ENCODE data around the gene RNF182.

The RNF182 gene

GRCh38 chr6:13924146-13924948, 405 bp upstream of the RNF182 start:
- TF ChIP-seq REST (IDR thresholded peaks at IDR 0.05; ENCODE audit: low read depth) (no peak), CEBPB (IDR thresholded peaks at IDR 0.05) (no peak), NFIC (IDR thresholded peaks at IDR 0.05) (no peak), FOXM1 (IDR thresholded peaks at IDR 0.05; ENCODE audit: borderline replicate concordance, low read depth) (no peak), EGR1 (IDR thresholded peaks at IDR 0.05) (no peak), YY1 (IDR thresholded peaks at IDR 0.05; ENCODE audit: low read depth) (no peak), USF1 (IDR thresholded peaks at IDR 0.05) (no peak), MAX (IDR thresholded peaks at IDR 0.05) (no peak), ZBTB7A (IDR thresholded peaks at IDR 0.05; ENCODE audit: low read depth) (no peak; the same call in 1 of the 2 replicates), TCF12 (IDR thresholded peaks at IDR 0.05; ENCODE audit: low read depth) (no peak), EP300 (IDR thresholded peaks at IDR 0.05; ENCODE audit: borderline replicate concordance) (no peak), TEAD4 (IDR thresholded peaks at IDR 0.05) (no peak), TAF1 (IDR thresholded peaks at IDR 0.05; ENCODE audit: low read depth) (no peak), RAD21 (IDR thresholded peaks at IDR 0.05; ENCODE audit: low read depth) (no peak), CREB1 (IDR thresholded peaks at IDR 0.05; ENCODE audit: low read depth) (no peak)

GRCh38 chr6:13926378-13926777, 1.6 kb downstream of the RNF182 start:
- TF ChIP-seq YY1 (IDR thresholded peaks at IDR 0.05; ENCODE audit: low read depth) (no peak), FOXM1 (IDR thresholded peaks at IDR 0.05; ENCODE audit: borderline replicate concordance, low read depth) (no peak), CEBPB (IDR thresholded peaks at IDR 0.05) (no peak), REST (IDR thresholded peaks at IDR 0.05; ENCODE audit: low read depth) (no peak), TAF1 (IDR thresholded peaks at IDR 0.05; ENCODE audit: low read depth) (no peak), MAX (IDR thresholded peaks at IDR 0.05) (no peak), NFIC (IDR thresholded peaks at IDR 0.05) (no peak), RAD21 (IDR thresholded peaks at IDR 0.05; ENCODE audit: low read depth) (no peak), USF1 (IDR thresholded peaks at IDR 0.05) (no peak), TEAD4 (IDR thresholded peaks at IDR 0.05) (no peak), EGR1 (IDR thresholded peaks at IDR 0.05) (no peak), TCF12 (IDR thresholded peaks at IDR 0.05; ENCODE audit: low read depth) (no peak), CREB1 (IDR thresholded peaks at IDR 0.05; ENCODE audit: low read depth) (no peak), EP300 (IDR thresholded peaks at IDR 0.05; ENCODE audit: borderline replicate concordance) (no peak), ZBTB7A (IDR thresholded peaks at IDR 0.05; ENCODE audit: low read depth) (no peak)

- TF ChIP-seq RAD21 (IDR thresholded peaks at IDR 0.05; ENCODE audit: low read depth) = no peak
- no peak for TF ChIP-seq TAF1 (IDR thresholded peaks at IDR 0.05; ENCODE audit: low read depth)
- TF ChIP-seq MAX (IDR thresholded peaks at IDR 0.05) = no peak
- TF ChIP-seq CEBPB (IDR thresholded peaks at IDR 0.05) = no peak
- no peak for TF ChIP-seq EP300 (IDR thresholded peaks at IDR 0.05; ENCODE audit: borderline replicate concordance)
These were observed 2.5 kb downstream of the RNF182 start for GRCh38 chr6:13927203-13927602.

GRCh38 chr6:13929196-13929595, 4.4 kb downstream of the RNF182 start:
- TF ChIP-seq USF1 (IDR thresholded peaks at IDR 0.05) (no peak), CREB1 (IDR thresholded peaks at IDR 0.05; ENCODE audit: low read depth) (no peak), TCF12 (IDR thresholded peaks at IDR 0.05; ENCODE audit: low read depth) (no peak), TEAD4 (IDR thresholded peaks at IDR 0.05) (no peak), CEBPB (IDR thresholded peaks at IDR 0.05) (no peak), EP300 (IDR thresholded peaks at IDR 0.05; ENCODE audit: borderline replicate concordance) (no peak), YY1 (IDR thresholded peaks at IDR 0.05; ENCODE audit: low read depth) (no peak), FOXM1 (IDR thresholded peaks at IDR 0.05; ENCODE audit: borderline replicate concordance, low read depth) (no peak), RAD21 (IDR thresholded peaks at IDR 0.05; ENCODE audit: low read depth) (no peak), TAF1 (IDR thresholded peaks at IDR 0.05; ENCODE audit: low read depth) (no peak), EGR1 (IDR thresholded peaks at IDR 0.05) (no peak), MAX (IDR thresholded peaks at IDR 0.05) (no peak)
